HCT116 (cell line): ENCODE results near the gene TTLL11. TPM values are rescaled to one million over a fixed set of nuclear protein-coding genes. Genes with fewer than 3 reads are reported as not detected.

Experiments used
- ATAC-seq: fragments of 200-7000 bp; cut with Tn5 transposase; 2 replicates; pipeline ENCODE4 v1.9.1; 2020; ENCODE audit warnings: mild to moderate bottlenecking, moderate library complexity
- BruUV-seq: library from RNA; stranded (reverse); fragments of 400-500 nt; replicated peaks from 2 replicates; lab custom pipeline; 2021; lab: Mats Ljungman, UMichigan
- CTCF ChIA-PET: fragments of 300-600 bp; sonication (Branson Sonifier 250); formaldehyde crosslinking; loops from one replicate; lab custom pipeline; 2021; ENCODE audit warnings: antibody characterized with exemption; lab: Charles Lee
- POLR2A ChIA-PET: fragments of 300-600, 350-600 bp; sonication (Branson Sonifier 250); formaldehyde crosslinking; loops from one replicate; lab custom pipeline; 2021; ENCODE audit warnings: antibody characterized with exemption; lab: Charles Lee
- RAD21 ChIA-PET, 2 experiments: fragments of 300-600 bp; sonication (Branson Sonifier 250); formaldehyde crosslinking; loops; one replicate each; lab custom pipeline; 2023; ENCODE audit warnings: low total read pairs in 2 of 2; ENCODE audit not compliant: uncharacterized antibody in 2 of 2, unreplicated experiment in 2 of 2, low non-redundant PET in 1 of 2; lab: Charles Lee
- DNase-seq: peaks from one replicate; pipeline ENCODE4 v3.0.0-alpha.2; 2010; ENCODE audit warnings: low read depth, low spot score
- H2AFZ ChIP-seq: fragments of 200-600 bp; shearing (Covaris generic), sonication (generic); 2 replicates; pipeline ENCODE4 v1.6.1; 2017; ENCODE audit warnings: low read depth, mixed run types, mixed read lengths, antibody characterized with exemption, low read length; ENCODE audit not compliant: poor library complexity, severe bottlenecking
- H3K27ac ChIP-seq: 2 replicates; pipeline ENCODE4 v1.5.1; 2012; ENCODE audit warnings: low read depth, low read length
- H3K27me3 ChIP-seq: fragments of 200-600 bp; sonication (generic); 2 replicates; pipeline ENCODE4 v1.6.1; 2016; ENCODE audit warnings: mixed run types, low read length, mixed read lengths; ENCODE audit not compliant: insufficient read depth
- H3K36me3 ChIP-seq, 2 experiments: fragments of 200-500 bp in 1 of 2; fragments of 200-600 bp in 1 of 2; sonication (Bioruptor generic) in 1 of 2; sonication (generic) in 1 of 2; 2 replicates each; pipeline versions ENCODE4 v1.5.1 to v1.6.1; 2014 to 2016; ENCODE audit warnings: low read length in 2 of 2, inconsistent platforms in 1 of 2, mixed read lengths in 1 of 2, mixed run types in 1 of 2; ENCODE audit not compliant: insufficient read depth in 2 of 2, control insufficient read depth in 1 of 2
- H3K4me1 ChIP-seq, 2 experiments: fragments of 200-600 bp in 1 of 2; sonication (generic) in 1 of 2; 2 replicates each; pipeline versions ENCODE4 v1.5.1 to v1.6.1; 2012 to 2017; ENCODE audit warnings: low read length in 2 of 2, inconsistent platforms in 1 of 2, mild to moderate bottlenecking in 1 of 2, mixed read lengths in 1 of 2, mixed run types in 1 of 2, moderate library complexity in 1 of 2; ENCODE audit not compliant: insufficient read depth in 2 of 2, control insufficient read depth in 1 of 2
- H3K4me2 ChIP-seq: fragments of 200-600 bp; sonication (generic); 2 replicates; pipeline ENCODE4 v1.6.1; 2017; ENCODE audit warnings: mixed run types, low read length, mixed read lengths
- H3K4me3 ChIP-seq, 2 experiments: fragments of 200-600 bp in 1 of 2; sonication (generic) in 1 of 2; replicated peaks in 1 of 2; 2 replicates each; pipeline ENCODE4 v1.5.1; 2011 to 2016; ENCODE audit warnings: low read length in 2 of 2, control low read depth in 1 of 2, low read depth in 1 of 2, mild to moderate bottlenecking in 1 of 2, mixed read lengths in 1 of 2, mixed run types in 1 of 2
- H3K79me2 ChIP-seq: fragments of 200-600 bp; sonication (generic); 2 replicates; pipeline ENCODE4 v1.6.1; 2017; ENCODE audit warnings: mild to moderate bottlenecking, mixed run types, low read length, moderate library complexity, mixed read lengths; ENCODE audit not compliant: insufficient read depth
- H3K9ac ChIP-seq: fragments of 200-600 bp; sonication (generic); 2 replicates; pipeline ENCODE4 v1.6.1; 2016; ENCODE audit warnings: low read length, mixed read lengths
- H3K9me2 ChIP-seq: fragments of 200-600 bp; sonication (generic), shearing (Covaris generic); 2 replicates; pipeline ENCODE4 v1.6.1; 2017; ENCODE audit warnings: mixed run types, mild to moderate bottlenecking, moderate library complexity; ENCODE audit not compliant: insufficient read depth
- H3K9me3 ChIP-seq, 2 experiments: fragments of 200-500 bp in 1 of 2; fragments of 200-600 bp in 1 of 2; sonication (Bioruptor generic) in 1 of 2; sonication (generic) in 1 of 2; 2 replicates each; pipeline ENCODE4 v1.6.1; 2014 to 2017; ENCODE audit warnings: low read length in 2 of 2, mixed read lengths in 2 of 2, inconsistent platforms in 1 of 2, low read depth in 1 of 2, mild to moderate bottlenecking in 1 of 2, mixed run types in 1 of 2, moderate library complexity in 1 of 2; ENCODE audit not compliant: control insufficient read depth in 1 of 2, insufficient read depth in 1 of 2
- H4K20me1 ChIP-seq: fragments of 200-600 bp; sonication (generic), shearing (Covaris generic); 2 replicates; pipeline ENCODE4 v1.6.1; 2017; ENCODE audit warnings: mixed run types, mild to moderate bottlenecking, moderate library complexity; ENCODE audit not compliant: insufficient read depth
- CBX3 ChIP-seq: IDR thresholded peaks from 2 replicates; pipeline ENCODE4 v1.6.1; 2012; ENCODE audit warnings: low read depth
- EGR1 ChIP-seq: IDR thresholded peaks from 2 replicates; pipeline ENCODE4 v1.6.1; 2012; ENCODE audit warnings: low read depth
- ELF1 ChIP-seq: IDR thresholded peaks from 2 replicates; pipeline ENCODE4 v1.6.1; 2012; ENCODE audit warnings: low read depth, borderline replicate concordance
- EZH2 ChIP-seq: fragments of 200-600 bp; sonication (generic); IDR thresholded peaks from 2 replicates; pipeline ENCODE4 v1.6.1; 2017; ENCODE audit warnings: antibody characterized with exemption, mixed run types
- EZH2phosphoT487 ChIP-seq: fragments of 200-600 bp; IDR thresholded peaks from 2 replicates; pipeline ENCODE4 v1.6.1; 2018; ENCODE audit warnings: antibody characterized with exemption, borderline replicate concordance
- FOSL1 ChIP-seq: IDR thresholded peaks from 2 replicates; pipeline ENCODE4 v1.6.1; 2012; ENCODE audit warnings: low read depth
- JUND ChIP-seq: IDR thresholded peaks from 2 replicates; pipeline ENCODE4 v1.6.1; 2012
- MAX ChIP-seq: IDR thresholded peaks from 2 replicates; pipeline ENCODE4 v1.6.1; 2012
- POLR2A ChIP-seq: IDR thresholded peaks from 2 replicates; pipeline ENCODE4 v1.7.0; 2011; ENCODE audit warnings: borderline replicate concordance; ENCODE audit not compliant: insufficient read depth, insufficient read length; ENCODE audit errors: extremely low read depth
- RAD21 ChIP-seq: IDR thresholded peaks from 2 replicates; pipeline ENCODE4 v1.6.1; 2012; ENCODE audit warnings: low read depth, mild to moderate bottlenecking
- SP1 ChIP-seq: IDR thresholded peaks from 2 replicates; pipeline ENCODE4 v1.6.1; 2012; ENCODE audit warnings: low read depth
- SRF ChIP-seq: IDR thresholded peaks from 2 replicates; pipeline ENCODE4 v1.6.1; 2012; ENCODE audit warnings: low read depth
- TCF7L2 ChIP-seq: IDR thresholded peaks from 2 replicates; pipeline ENCODE4 v1.7.0; 2011; ENCODE audit warnings: borderline replicate concordance, inconsistent platforms; ENCODE audit not compliant: insufficient read depth, insufficient read length; ENCODE audit errors: extremely low read depth
- ZBTB33 ChIP-seq: IDR thresholded peaks from 2 replicates; pipeline ENCODE4 v1.6.1; 2011; ENCODE audit warnings: mild to moderate bottlenecking, low read length, moderate library complexity; ENCODE audit not compliant: insufficient replicate concordance; ENCODE audit errors: extremely low read depth
- ZFX ChIP-seq: fragments of 450-650 bp; IDR thresholded peaks from 2 replicates; pipeline ENCODE4 v1.6.1; 2017
- ZNF274 ChIP-seq: fragments of 200-500 bp; sonication (Bioruptor generic); IDR thresholded peaks from 2 replicates; pipeline ENCODE4 v1.6.1; 2014; ENCODE audit warnings: mild to moderate bottlenecking, low read depth, low read length, inconsistent platforms
- intact Hi-C: fragments of 100-400 bp; cut with micrococcal nuclease; formaldehyde crosslinking; loops from 2 replicates; pipeline ENCODE4 v1.10.0; 2022
- total RNA-seq: library from RNA; stranded (reverse); gene quantifications from one replicate; pipeline ENCODE4 v1.2.1, GENCODE V29; 2021; ENCODE audit not compliant: unreplicated experiment

TTLL11 gene
- total RNA-seq, 1 experiment from 2014 or later, result 2.2 TPM

- TF ChIP-seq ZBTB33 (no peak), SRF (no peak), EZH2phosphoT487 (no peak), EGR1 (no peak), TCF7L2 (no peak), EZH2 (no peak)
Measured at GRCh38 chr9:121909111-121909510, 184.0 kb downstream of the TTLL11 start (continued).

- Histone ChIP-seq H3K79me2 (no peaks in the 10 kb centered on the region), H3K27me3 (no peaks in the 10 kb centered on the region), H3K9me3 (no peaks in the 10 kb centered on the region), H2AFZ (no peak overlapping the region), H3K9ac (no peak overlapping the region), H3K9me2 (no peaks in the 10 kb centered on the region), H3K36me3 (no peaks in the 10 kb centered on the region), H3K4me2 (no peak overlapping the region), H4K20me1 (no peaks in the 10 kb centered on the region), H3K27ac (no peak overlapping the region), H3K4me1 (no peaks in the 10 kb centered on the region), H3K4me3 (no peak overlapping the region)
- no TSS peak for BruUV-seq
- ATAC-seq (no peak), DNase-seq (no peak)
- RAD21 ChIA-PET, result no interaction called here
- intact Hi-C loops, result no loop called here
- TF ChIP-seq MAX (no peak), EZH2 (no peak), ELF1 (no peak), POLR2A (no peak), ZNF274 (no peak), RAD21 (no peak), ZBTB33 (no peak), TCF7L2 (no peak), SRF (no peak), JUND (no peak), CBX3 (no peak), EZH2phosphoT487 (no peak), SP1 (no peak), FOSL1 (no peak), ZFX (no peak)
- POLR2A ChIA-PET, result no interaction called here
- CTCF ChIA-PET, result no interaction called here
Measured at GRCh38 chr9:121906074-121906870, 186.8 kb downstream of the TTLL11 start.
